ENCODE results near the gene XRN1.

- TF ChIP-seq POLR2A (IDR thresholded peaks at IDR 0.05; ENCODE audit: low read length) (no peak), GATA1 (IDR thresholded peaks at IDR 0.05; ENCODE audit: low read depth, low read length) (no peak)
Observed at GRCh38 chr3:142385078-142385477, 62.8 kb downstream of the XRN1 start.
